Bronchial epithelial cell (primary cell): ENCODE results near the gene OAS3. TPM values are rescaled to one million over a fixed set of nuclear protein-coding genes. Genes with fewer than 3 reads are reported as not detected.
A peak's percentile ranks its signal among the peaks of the same experiment; 100 is the strongest.

ENCODE experiments used
- DNase-seq: peaks from one replicate; pipeline ENCODE4 v3.0.0-alpha.2; 2010; ENCODE audit warnings: low read depth
- FAIRE-seq: peaks from 2 replicates; lab custom pipeline; 2011; peaks lifted over from hg19 to GRCh38; lab: Jason Lieb, UNC
- H3K27me3 ChIP-seq: 2 replicates; pipeline ENCODE4 v1.5.1; 2011; ENCODE audit warnings: low read length; ENCODE audit not compliant: control insufficient read depth, insufficient read depth
- H3K36me3 ChIP-seq: 2 replicates; pipeline ENCODE4 v1.5.1; 2011; ENCODE audit warnings: low read length; ENCODE audit not compliant: control insufficient read depth, insufficient read depth
- H3K4me3 ChIP-seq: 2 replicates; pipeline ENCODE4 v1.5.1; 2011; ENCODE audit warnings: mild to moderate bottlenecking, low read depth, low read length, control low read depth
- CTCF ChIP-seq: IDR thresholded peaks from 2 replicates; pipeline ENCODE4 v1.5.1; 2011; ENCODE audit warnings: mild to moderate bottlenecking, moderate library complexity, low read length, control low read depth, inconsistent platforms; ENCODE audit not compliant: insufficient read depth, severe bottlenecking
- total RNA-seq: library from RNA; depleted of rRNA; stranded (reverse); fragments of >200 nt; gene quantifications from 2 replicates; pipeline ENCODE4 v1.2.1, GENCODE V29; 2014

Gene OAS3
- total RNA-seq, 1 donor from 2014 or later = 1.3 TPM

DNA sequence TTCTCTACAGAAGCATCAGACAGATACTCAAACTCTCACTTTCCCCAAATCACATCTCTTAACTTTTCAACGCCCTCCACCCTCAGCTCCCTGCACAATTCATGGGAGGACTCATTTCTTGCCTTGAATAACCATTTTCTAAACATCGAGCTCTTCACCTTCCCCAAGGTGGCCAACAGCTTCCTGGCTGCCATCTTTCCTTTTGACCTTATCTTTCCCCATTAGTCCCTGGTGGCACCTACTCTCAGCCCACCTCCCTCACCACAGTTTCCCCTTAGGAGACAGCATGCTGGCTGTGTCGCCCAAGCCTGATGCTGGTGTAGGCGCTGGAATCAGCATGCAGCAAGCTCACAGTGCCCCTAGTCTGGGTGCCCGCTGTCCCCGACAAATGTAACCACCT lies 39.9 kb upstream of the OAS3 start:
- DNase-seq = no peak
- Histone ChIP-seq H3K4me3 (no peak overlapping the region), H3K27me3 (no peaks in the 10 kb centered on the region), H3K36me3 (no peaks in the 10 kb centered on the region)
- no peak for TF ChIP-seq CTCF
- FAIRE-seq = no peak

- FAIRE-seq = no peak
- peak; percentile 74 for TF ChIP-seq CTCF
Measured at GRCh38 chr12:112900298-112901145, 37.8 kb upstream of the OAS3 start.

DNA sequence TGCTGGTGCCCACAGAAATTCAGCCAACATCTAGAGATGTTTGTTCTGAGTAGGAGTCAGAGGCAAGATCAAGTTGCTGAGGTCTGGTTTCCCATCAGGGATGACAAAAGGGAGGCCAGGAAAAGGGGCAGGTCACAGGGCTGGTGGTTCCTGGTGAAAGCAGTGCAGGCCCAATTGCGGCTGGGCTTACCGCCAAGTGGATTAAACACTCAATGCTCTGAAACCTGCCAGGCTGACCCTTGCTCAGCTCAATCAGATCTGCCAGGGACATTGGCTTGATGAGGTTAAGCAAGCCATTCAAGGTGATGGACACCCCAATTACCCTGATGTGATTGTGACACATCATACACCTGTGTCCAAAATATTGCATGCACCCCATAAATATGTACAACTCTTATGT lies 37.0 kb upstream of the OAS3 start:
- no peak overlapping the region for H3K4me3 ChIP-seq
- H3K27me3 ChIP-seq = no peaks in the 10 kb centered on the region
- no peaks in the 10 kb centered on the region for H3K36me3 ChIP-seq
- no peak for DNase-seq
- TF ChIP-seq CTCF = no peak
- FAIRE-seq = no peak

More at GRCh38 chr12:112900298-112901145, 37.8 kb upstream of the OAS3 start:
- no peaks in the 10 kb centered on the region for H3K36me3 ChIP-seq
- H3K4me3 ChIP-seq = no peak overlapping the region
- peak; percentile 45 for DNase-seq
- H3K27me3 ChIP-seq = no peaks in the 10 kb centered on the region

- FAIRE-seq = no peak
Measured at GRCh38 chr12:112904571-112904970, 33.7 kb upstream of the OAS3 start.

DNA sequence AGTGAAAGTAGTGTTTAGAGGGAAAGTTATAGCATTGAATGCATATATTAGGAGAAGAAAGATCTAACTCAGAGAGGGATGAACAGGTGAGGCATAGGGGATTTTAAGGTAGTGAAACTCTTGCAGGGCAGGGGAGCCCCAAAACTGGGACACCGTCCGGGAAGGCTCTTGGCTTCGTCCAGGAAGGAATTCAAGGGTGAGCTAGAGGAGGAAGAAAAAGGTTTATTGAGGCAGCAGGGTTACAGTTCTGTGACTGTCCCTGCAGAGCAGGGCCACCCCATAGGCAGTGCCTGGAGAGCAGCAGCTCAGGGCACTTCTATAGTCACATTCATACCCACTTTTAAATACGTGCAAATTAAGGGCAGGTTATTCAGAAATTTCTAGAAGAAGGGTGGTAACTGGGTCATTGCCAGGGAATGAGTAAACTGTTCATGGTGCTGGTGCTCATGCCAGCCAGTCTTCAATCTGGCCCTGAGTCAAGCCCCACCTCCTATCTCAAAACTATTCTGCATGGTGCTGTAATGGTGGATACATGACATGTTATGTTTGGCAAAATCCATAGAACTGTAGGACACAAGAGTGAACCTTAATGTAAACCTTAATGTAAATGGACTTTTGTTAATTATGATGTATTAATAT lies 32.7 kb upstream of the OAS3 start:
- Histone ChIP-seq H3K27me3 (no peaks in the 10 kb centered on the region), H3K36me3 (no peaks in the 10 kb centered on the region), H3K4me3 (no peak overlapping the region)
- no peak for FAIRE-seq
- peak; percentile 44 for DNase-seq
- no peak for TF ChIP-seq CTCF

More at GRCh38 chr12:112904571-112904970, 33.7 kb upstream of the OAS3 start:
- DNase-seq = no peak
- Histone ChIP-seq H3K27me3 (no peaks in the 10 kb centered on the region), H3K36me3 (no peaks in the 10 kb centered on the region), H3K4me3 (no peak overlapping the region)
- no peak for TF ChIP-seq CTCF
